Breast epithelium (tissue), 4 donors: Measurements from ENCODE around the gene SH3BGRL. TPM values are rescaled to one million over a fixed set of nuclear protein-coding genes. Genes with fewer than 3 reads are reported as not detected.
"Not testable (repeated sequence)": the region's sequence is repeated elsewhere in the genome, so short reads cannot be mapped to it uniquely, and the experiment has no call there.

Experiments
- DNase-seq, 2 donors: peaks; one replicate each; pipeline ENCODE4 v3.0.0-alpha.2; 2019; ENCODE audit warnings: low spot score in 2 of 2
- H3K27ac ChIP-seq, 2 donors: fragments of 200-600 bp; sonication (generic) in 1 of 2; one replicate each; pipeline ENCODE4 v1.5.1; 2016 to 2019; ENCODE audit warnings: mild to moderate bottlenecking in 1 of 2
- H3K27me3 ChIP-seq, 2 donors: fragments of 200-600 bp; sonication (generic) in 1 of 2; one replicate each; pipeline versions ENCODE4 v1.5.1 to v1.6.0; 2017 to 2019; ENCODE audit warnings: control low read depth in 1 of 2, mild to moderate bottlenecking in 1 of 2
- H3K36me3 ChIP-seq: fragments of 200-600 bp; one replicate; pipeline ENCODE4 v1.5.1; 2019
- H3K4me1 ChIP-seq, 2 donors: fragments of 200-600 bp; sonication (generic); one replicate each; pipeline ENCODE4 v1.5.1; 2016 to 2019; ENCODE audit warnings: control low read depth in 1 of 2
- H3K4me3 ChIP-seq, 3 donors: fragments of 200-600 bp; sonication (generic); 1 replicate in 2 of 3; 2 replicates in 1 of 3; pipeline ENCODE4 v1.5.1; 2016 to 2019; ENCODE audit warnings: mild to moderate bottlenecking in 3 of 3, moderate library complexity in 2 of 3
- H3K9me3 ChIP-seq, 2 donors: fragments of 200-600 bp; sonication (generic) in 1 of 2; one replicate each; pipeline ENCODE4 v1.5.1; 2016 to 2019; ENCODE audit warnings: control low read depth in 1 of 2
- CTCF ChIP-seq, 3 donors: fragments of 450-650 bp; IDR thresholded peaks; one replicate each; pipeline ENCODE4 v1.5.1; 2016 to 2017; ENCODE audit warnings: antibody characterized with exemption in 3 of 3, mild to moderate bottlenecking in 3 of 3, moderate library complexity in 3 of 3
- POLR2A ChIP-seq: fragments of 450-650 bp; IDR thresholded peaks from one replicate; pipeline ENCODE4 v1.6.1; 2016; ENCODE audit warnings: antibody characterized with exemption, mild to moderate bottlenecking, moderate library complexity
- POLR2AphosphoS5 ChIP-seq, 3 donors: sonication (generic); formaldehyde crosslinking; IDR thresholded peaks; one replicate each; pipeline ENCODE4 v1.6.1; 2017; ENCODE audit warnings: antibody characterized with exemption in 3 of 3
- intact Hi-C: fragments of 100-400 bp; cut with DNase I; formaldehyde crosslinking; loops from one replicate; pipeline ENCODE4 v1.15.1; 2023; ENCODE audit warnings: low total_unique reads
- total RNA-seq, 3 donors: library from RNA; depleted of rRNA; stranded (reverse); fragments of >200 nt; gene quantifications; one replicate each; pipeline ENCODE4 v1.1.0, GENCODE V29; 2016

SH3BGRL gene
- total RNA-seq, 3 donors from 2014 or later, result 145 to 294 (median 180) TPM

DNA sequence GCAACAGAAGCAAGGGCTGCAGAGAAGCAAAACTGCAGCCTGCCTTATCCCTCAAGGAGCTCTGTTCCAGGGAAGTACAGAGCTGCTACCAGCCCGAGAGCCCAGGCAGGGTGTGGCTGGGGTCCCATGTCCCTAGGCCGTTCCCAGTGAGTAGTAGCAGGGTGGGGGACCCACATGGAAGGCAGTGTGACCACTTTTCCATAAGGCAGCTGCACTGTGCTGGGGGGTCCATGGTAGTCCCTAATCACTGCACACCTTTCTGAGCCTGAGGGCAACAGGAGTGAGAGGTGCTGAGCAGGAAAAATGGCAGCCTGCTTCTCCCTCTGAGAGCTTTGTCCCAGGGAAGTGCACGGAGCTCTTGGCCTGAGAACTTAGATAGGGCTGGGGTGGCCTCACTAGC, 135.9 kb downstream of the SH3BGRL start:
- H3K4me1 ChIP-seq, result no peaks in the 10 kb centered on the region
- DNase-seq, result no peak
- H3K9me3 ChIP-seq, result peaks cover 0 to 9% of the 10 kb centered on the region in 2 donors
- peaks cover 0 to 4% of the 10 kb centered on the region in 2 donors for H3K27me3 ChIP-seq
- intact Hi-C loops, result no loop called here
- TF ChIP-seq CTCF (IDR thresholded peaks at IDR 0.05), result no peak
- no peak for TF ChIP-seq POLR2A
- TF ChIP-seq POLR2AphosphoS5 (IDR thresholded peaks at IDR 0.05), result no peak
- H3K27ac ChIP-seq, result no peak overlapping the region
- no peaks in the 10 kb centered on the region for H3K36me3 ChIP-seq
- no peak overlapping the region for H3K4me3 ChIP-seq

- DNase-seq, result no peak
- peaks cover 0 to 9% of the 10 kb centered on the region in 2 donors for H3K9me3 ChIP-seq
- H3K4me1 ChIP-seq, result no peaks in the 10 kb centered on the region
- no peaks in the 10 kb centered on the region for H3K36me3 ChIP-seq
- TF ChIP-seq POLR2AphosphoS5 (IDR thresholded peaks at IDR 0.05) (no peak), POLR2A (no peak), CTCF (IDR thresholded peaks at IDR 0.05) (no peak)
- intact Hi-C loops, result no loop called here
- no peak overlapping the region for H3K4me3 ChIP-seq
- no peak overlapping the region for H3K27ac ChIP-seq
- H3K27me3 ChIP-seq, result peaks cover 0 to 4% of the 10 kb centered on the region in 2 donors
These were observed 137.0 kb downstream of the SH3BGRL start for GRCh38 chrX:81338924-81339323.

DNA sequence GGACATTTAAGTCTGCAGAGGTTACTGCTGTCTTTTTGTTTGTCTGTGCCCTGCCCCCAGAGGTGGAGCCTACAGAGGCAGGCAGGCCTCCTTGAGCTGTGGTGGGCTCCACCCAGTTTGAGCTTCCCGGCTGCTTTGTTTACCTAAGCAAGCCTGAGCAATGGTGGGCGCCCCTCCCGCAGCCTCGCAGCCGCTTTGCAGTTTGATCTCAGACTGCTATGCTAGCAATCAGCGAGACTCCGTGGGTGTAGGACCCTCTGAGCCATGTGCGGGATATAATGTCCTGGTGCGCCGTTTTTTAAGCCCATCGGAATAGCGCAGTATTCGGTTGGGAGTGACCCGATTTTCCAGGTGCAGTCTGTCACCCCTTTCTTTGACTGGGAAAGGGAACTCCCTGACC, 143.4 kb downstream of the SH3BGRL start:
- H3K36me3 ChIP-seq, H3K27me3 ChIP-seq, H3K4me3 ChIP-seq, H3K4me1 ChIP-seq, H3K27ac ChIP-seq, intact Hi-C loops, DNase-seq, H3K9me3 ChIP-seq: not testable (repeated sequence)

Other genes starting within 250 kb of the SH3BGRL start
- 1 to 10 TPM; 4.3 to 8.3 (median 4.6) TPM for gene HMGN5, start 189 bp upstream of the SH3BGRL start, total RNA-seq